Fibroblast of skin of back (primary cell): ENCODE results near the gene FRG2B. TPM values are rescaled to one million over a fixed set of nuclear protein-coding genes. Genes with fewer than 3 reads are reported as not detected.
A peak's percentile ranks its signal among the peaks of the same experiment; 100 is the strongest.
"Not testable (repeated sequence)": the region's sequence is repeated elsewhere in the genome, so short reads cannot be mapped to it uniquely, and the experiment has no call there.

Experiments
- DNase-seq: peaks from one replicate; pipeline ENCODE4 v3.0.0-alpha.2; 2013
- polyA plus RNA-seq, 2 experiments: library from polyadenylated mRNA; unstranded; fragments of 120-200 nt; gene quantifications; one replicate each; pipeline ENCODE4 v1.2.1, GENCODE V29; 2013; ENCODE audit not compliant: insufficient read length in 2 of 2

Gene FRG2B
- polyA plus RNA-seq (2013, experiment 1 of 2; ENCODE audit: insufficient read length), result not detected
- not detected for polyA plus RNA-seq (2013, experiment 2 of 2; ENCODE audit: insufficient read length)

- not testable (repeated sequence) for DNase-seq
Observed at GRCh38 chr10:133626695-133627094, at the start of gene FRG2B. TSS of gene FRG2B (minus strand) at chr10:133626795. CDS start at chr10:133626742, 53 bp downstream.

- not testable (repeated sequence) for DNase-seq
Observed at GRCh38 chr10:133667446-133667845, 40.9 kb upstream of the FRG2B start.

- not testable (repeated sequence) for DNase-seq
Observed at GRCh38 chr10:133663544-133664160, 37.1 kb upstream of the FRG2B start.

GRCh38 chr10:133661122-133661521, 34.5 kb upstream of the FRG2B start:
- DNase-seq, result not testable (repeated sequence)

- DNase-seq, result not testable (repeated sequence)
Observed at GRCh38 chr10:133660516-133660915, 33.9 kb upstream of the FRG2B start.

GRCh38 chr10:133657276-133657675, 30.7 kb upstream of the FRG2B start:
- DNase-seq, result not testable (repeated sequence)

GRCh38 chr10:133648872-133649455, 22.4 kb upstream of the FRG2B start:
- not testable (repeated sequence) for DNase-seq

GRCh38 chr10:133647075-133647748, 20.6 kb upstream of the FRG2B start:
- DNase-seq, result not testable (repeated sequence)

GRCh38 chr10:133637846-133638235, 11.2 kb upstream of the FRG2B start:
- DNase-seq, result not testable (repeated sequence)

- not testable (repeated sequence) for DNase-seq
Observed at GRCh38 chr10:133637202-133637845, 10.7 kb upstream of the FRG2B start.

- not testable (repeated sequence) for DNase-seq
Observed at GRCh38 chr10:133630723-133631249, 4.2 kb upstream of the FRG2B start.

GRCh38 chr10:133622544-133622943, 4.1 kb downstream of the FRG2B start:
- not testable (repeated sequence) for DNase-seq

GRCh38 chr10:133618851-133619250, 7.7 kb downstream of the FRG2B start:
- no peak for DNase-seq

- DNase-seq, result no peak
Observed at GRCh38 chr10:133617196-133617595, 9.4 kb downstream of the FRG2B start.

- DNase-seq, result no peak
Observed at GRCh38 chr10:133616371-133617130, 10.0 kb downstream of the FRG2B start.

GRCh38 chr10:133614830-133615580, 11.6 kb downstream of the FRG2B start:
- DNase-seq, result no peak

- no peak for DNase-seq
Observed at GRCh38 chr10:133613699-133614098, 12.9 kb downstream of the FRG2B start.

GRCh38 chr10:133611079-133611478, 15.5 kb downstream of the FRG2B start:
- no peak for DNase-seq

GRCh38 chr10:133608855-133609254, 17.7 kb downstream of the FRG2B start:
- peak; percentile 16 for DNase-seq

GRCh38 chr10:133603434-133603833, 23.2 kb downstream of the FRG2B start:
- DNase-seq, result not testable (repeated sequence)

- DNase-seq, result no peak
Observed at GRCh38 chr10:133600657-133601056, 25.9 kb downstream of the FRG2B start.
